ENCODE results near the gene MYLK.

The MYLK gene

DNA sequence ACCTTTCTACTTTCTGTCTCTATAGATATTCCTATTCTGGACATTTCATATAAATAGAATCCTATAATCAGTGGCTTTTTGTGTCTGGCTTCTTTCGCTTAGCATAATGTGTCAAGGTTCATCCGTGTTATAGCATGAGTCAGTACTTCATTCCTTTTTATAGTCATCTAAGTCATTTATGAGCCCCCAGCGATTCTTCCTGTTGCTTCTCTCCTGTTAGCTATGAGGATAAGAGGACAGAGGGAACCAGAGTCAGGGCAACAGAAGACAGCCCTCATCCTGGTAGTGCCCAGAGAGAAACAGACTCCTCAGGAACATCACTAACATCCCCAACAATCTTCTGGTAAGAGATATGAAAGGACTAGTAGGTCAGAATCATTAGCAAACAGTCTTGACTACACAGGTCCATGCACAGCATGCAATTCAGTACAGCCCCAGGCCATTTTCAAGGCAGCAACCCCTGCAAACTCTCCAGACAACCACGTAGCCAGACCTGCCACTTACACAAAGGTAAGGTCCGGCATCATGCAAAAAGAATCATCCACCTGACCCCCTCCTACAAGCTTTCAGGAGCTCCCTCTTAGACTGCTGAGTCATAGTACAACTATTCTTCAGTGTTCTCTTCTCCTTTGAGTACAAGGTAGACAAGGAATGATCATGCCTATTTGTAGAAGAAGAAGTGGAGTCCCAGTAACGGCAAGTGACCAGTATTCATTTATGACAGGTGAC, 91.5 kb downstream of the MYLK start:
- no peak for DNase-seq (ENCODE audit: low read depth)

DNA sequence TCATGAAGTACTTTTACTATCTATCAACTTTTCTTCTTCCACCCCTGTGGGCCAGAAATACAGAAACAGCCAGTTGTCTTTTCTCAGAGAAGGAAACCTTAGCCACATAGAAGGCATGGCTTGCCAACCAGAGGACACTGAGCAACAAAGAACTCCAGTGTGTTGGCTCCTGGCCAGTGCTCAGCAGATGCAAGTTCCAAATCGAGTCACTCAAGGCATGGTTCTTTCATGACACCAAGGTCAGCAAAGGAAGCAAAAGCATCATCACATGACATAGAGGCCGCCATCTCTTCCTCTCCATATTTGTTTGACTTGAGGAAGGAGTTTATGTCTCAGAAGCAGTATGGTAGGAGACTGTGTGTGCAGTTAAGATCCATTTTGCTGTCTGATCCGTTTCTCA, 92.2 kb downstream of the MYLK start:
- no peak for DNase-seq (ENCODE audit: low read depth)

DNA sequence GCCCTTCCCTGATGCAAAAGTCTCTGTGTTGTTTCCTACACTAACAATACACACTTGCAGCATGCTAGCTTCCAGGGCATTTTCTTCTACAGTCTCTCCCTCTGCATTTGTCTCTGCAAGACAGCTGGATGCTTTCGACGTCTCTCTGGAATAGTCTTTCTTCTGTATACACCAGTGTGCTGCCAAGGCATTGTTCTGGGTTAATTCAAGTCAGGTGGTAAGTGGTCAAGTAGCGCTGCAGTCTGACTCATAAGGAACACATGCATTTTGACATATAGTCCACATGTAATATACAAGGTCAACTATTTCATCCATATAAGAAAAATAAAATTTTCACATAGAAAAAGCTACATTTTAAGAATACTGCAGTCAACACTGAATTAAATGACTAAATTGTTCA, 92.7 kb downstream of the MYLK start:
- no peak for DNase-seq (ENCODE audit: low read depth)

DNA sequence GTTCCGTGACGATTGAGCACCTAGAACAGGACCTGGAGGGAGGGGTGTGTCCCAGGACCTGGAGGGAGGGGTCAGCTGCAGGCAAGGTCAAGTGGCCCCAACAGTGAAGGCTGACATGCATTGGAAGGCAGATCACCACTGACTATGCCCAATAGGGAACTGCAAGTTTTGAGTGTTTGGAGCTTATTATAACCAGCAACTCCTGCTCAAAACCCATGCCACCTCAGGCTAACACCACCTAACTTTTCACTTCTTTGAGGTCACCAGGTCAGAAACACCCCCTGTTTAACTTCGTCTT, 93.1 kb downstream of the MYLK start:
- DNase-seq (ENCODE audit: low read depth) = no peak

DNA sequence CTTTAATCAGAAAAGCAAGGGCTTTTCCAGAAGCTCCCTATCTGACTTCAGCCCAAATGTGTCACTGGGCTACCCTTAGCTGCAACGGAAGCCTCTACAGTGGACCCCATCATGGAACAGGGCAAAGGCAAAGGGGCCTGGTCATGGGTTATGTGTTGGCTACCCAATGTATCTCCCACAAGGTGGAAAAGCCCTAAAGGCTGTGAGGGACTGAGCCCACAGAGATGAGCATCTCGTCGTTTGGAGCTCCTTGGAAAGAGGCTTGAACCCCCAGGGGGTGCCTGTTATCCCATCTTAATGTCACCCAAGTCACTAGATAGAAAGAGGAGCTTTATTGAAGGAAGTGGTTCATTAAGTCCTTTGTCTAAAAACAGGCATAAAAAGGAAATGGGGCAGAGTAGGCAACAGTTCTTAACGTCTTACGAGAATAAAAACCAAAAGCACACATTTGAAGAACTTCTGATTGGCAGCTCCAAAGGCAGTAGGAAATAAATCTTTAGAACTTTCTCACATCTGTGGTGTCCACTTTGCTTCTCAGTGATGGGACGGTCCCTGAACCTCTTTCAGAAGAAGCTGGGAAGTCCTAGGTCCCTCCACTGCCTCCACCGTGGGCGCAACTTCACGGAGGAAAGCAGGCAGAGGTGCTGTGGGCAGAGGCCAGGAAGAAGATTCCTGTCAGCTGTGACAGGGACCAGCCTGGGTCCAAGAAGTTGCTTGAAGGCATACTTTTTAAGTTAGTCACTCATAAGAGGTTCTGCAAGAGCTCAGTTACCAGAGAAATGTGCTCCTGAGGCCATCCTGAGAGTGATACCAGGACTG, 93.7 kb downstream of the MYLK start:
- no peak for DNase-seq (ENCODE audit: low read depth)

DNA sequence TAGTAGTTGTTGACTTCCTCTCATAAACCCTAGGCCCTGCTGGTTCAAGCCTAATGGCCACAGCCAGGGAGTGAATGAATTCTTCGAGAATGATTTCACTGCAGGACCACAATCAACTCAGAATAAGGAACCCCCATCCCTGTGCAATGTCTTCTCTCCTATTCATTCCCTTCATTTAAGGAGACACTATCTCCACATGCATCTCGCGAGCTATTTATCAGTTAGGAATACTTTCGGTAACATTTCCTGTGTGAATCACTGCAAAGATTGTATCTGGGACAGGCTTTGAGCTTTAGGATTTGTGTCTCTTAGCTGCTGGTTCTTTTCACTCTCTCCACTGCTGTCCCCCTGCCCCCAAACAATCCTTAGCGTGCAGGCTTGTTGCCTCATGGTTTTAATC, 94.4 kb downstream of the MYLK start:
- no peak for DNase-seq (ENCODE audit: low read depth)

DNA sequence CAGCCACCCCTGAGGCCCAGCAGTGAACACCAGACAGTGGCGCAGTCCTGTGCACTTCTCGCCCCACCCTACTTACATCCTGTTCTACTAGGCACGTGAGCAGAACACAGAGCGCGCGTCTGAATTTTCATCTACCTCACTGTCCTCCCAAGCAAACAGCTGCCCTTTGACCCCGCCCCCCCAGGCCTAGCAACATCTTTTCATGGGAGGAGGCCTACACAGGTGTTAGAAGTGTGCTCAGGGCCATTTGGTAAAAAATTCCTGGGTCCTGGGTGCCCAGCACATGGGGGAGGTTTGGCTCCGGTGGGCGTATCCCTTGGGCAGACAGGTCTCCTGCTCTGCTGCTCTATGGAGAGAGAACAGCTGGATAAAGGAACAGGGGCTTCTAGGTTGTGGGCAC, 95.0 kb downstream of the MYLK start:
- no peak for DNase-seq (ENCODE audit: low read depth)

DNA sequence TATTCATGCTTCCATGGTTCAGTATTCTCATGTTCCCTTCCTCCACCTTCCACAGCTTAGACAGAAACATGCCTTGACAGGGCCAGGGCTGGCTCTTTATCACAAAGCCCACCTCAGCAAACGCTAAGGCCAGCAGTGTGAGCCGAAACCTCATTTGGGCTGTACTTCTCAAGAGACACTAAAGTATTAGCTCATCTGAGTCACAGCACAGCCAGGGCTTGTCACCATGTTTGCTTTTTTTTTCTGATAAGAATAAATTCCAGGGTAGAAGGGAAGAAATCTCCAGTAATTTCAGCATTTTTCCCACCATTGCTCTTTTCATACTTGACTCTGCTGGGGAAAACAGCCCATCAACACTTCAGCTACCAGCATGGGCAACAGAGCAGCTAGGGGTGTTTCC, 95.4 kb downstream of the MYLK start:
- no peak for DNase-seq (ENCODE audit: low read depth)

DNA sequence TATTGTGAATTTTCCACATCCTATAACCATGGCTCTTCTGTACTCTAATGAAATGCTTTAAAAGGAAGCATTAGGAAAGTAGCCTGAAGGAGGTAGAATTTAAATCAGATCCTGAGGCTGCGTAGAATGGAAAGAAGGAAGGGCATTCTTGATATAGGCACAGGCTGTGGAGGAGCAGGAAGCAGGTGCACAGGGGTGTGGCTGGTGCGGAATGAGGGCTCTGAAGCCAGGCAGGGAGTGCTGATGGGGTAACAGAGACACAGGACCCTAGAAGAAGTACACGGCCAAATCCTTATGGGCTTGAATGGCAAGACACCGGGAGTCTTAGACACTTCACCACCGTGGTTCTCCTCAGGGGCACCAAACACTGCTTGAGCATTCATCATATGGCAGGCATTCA, 97.0 kb downstream of the MYLK start:
- no peak for DNase-seq (ENCODE audit: low read depth)

DNA sequence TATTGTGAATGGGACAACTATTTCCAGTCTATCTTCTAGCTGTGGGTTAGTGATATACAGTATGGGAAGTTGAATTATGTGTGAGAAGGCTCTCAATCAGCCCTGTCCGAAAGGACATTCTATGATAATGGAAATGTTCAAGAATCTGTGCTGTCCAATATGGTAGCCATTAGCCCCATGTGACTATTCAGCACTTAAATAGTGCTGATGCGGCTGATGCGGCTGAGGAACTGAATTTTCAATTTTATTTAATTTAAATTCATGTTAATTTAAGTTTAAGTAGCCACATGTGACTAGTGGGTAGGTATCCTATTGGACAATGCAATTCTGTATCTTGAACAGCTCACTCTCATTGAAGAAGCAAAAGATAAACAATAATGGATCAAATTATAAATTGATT, 98.5 kb downstream of the MYLK start:
- DNase-seq (ENCODE audit: low read depth) = no peak

DNA sequence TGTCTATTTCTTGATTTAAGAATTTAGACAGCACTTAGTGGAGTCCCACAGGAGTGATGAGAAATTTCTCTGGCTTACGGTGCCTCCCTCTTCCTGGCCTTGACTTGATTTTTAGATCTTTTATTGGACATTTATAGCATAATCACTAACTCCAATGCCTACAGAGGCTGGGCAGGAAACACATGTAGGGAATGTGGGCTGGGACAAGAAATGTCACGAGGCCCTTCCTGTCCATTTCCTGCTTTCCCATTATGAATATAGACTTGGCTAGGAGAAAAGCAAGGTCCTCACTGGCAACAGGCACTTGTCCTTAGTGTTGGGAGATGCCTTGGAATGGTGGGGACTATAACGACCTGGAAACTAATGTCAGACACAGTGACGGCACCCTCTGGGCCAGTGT, 100.3 kb downstream of the MYLK start:
- no peak for DNase-seq (ENCODE audit: low read depth)

DNA sequence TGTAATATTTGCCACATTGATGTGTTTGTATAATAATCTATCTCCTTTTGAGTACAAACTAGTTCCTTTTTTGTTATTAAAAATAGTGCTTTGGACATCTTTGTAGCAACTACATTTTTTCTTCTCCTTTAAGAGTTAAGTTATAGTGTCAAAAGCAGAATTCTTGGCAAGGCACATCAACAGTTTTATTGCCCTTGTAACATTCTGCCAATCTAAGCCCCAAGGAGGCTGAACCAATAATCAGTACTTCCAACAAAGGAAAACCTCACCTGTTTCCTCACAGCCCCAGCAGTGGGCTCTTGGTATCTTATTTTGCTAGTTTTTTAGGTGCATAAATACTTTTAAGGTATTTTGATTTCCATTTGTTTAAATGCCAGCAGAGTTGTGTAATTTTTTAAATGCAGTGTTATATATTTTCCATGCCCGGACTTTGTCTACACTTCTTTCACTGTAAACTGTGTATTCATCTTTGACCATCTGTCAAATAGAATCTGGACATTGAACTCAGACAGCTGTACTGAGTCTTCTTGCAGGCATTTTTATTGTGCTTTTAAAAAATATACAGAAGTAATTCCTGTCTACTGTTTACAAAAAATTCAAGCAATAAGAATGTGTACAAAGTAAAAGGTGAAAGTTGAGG, 101.0 kb downstream of the MYLK start:
- no peak for DNase-seq (ENCODE audit: low read depth)

DNA sequence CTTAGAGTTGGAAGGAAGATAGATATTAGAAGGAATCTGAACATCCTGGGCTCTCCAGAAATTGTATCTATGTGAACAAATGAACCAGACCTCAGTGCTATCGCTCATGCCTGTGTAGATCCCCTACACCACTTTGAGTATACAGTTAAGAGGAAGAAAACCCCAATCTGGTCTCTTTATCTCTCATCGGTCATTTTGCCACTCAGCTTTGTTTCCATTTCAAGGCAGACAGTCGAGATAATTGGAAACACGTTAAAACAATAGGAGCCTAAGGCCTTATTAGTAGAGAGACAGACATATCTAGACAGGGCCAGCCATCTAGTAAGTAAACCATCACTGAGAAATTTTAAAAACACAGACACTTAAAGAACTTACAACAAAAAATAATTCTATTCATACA, 101.6 kb downstream of the MYLK start:
- no peak for DNase-seq (ENCODE audit: low read depth)

DNA sequence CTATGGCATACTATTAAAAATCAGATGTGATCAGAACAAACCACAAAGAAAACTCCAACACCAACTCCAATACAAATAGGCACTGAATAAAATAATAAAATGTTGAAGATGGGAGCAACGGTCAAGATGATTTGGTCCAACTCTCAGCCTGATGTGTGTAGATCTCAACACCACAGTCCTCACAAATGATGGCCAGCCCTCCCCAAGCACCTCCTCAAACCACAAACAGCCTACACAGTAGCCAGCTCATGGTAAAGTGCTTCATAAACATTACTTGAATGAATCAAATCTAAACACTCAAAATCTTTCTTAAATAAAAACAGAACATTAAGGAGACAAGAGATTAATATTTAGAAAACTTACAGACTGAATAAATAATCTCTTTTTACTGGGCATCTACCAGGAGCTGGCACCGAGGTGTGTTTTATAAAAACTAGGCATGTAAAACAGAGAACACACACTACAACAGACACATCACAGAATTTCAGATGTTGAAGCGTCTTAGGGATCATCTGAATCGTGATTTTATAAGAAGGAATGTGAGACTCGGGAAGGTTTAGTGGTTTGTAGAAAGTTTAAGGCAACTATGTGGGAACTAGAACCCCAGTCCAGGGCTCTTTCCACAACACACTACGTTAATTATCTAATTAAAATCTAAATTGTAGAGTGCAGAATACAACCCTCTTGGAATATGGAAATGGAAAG, 102.4 kb downstream of the MYLK start:
- no peak for DNase-seq (ENCODE audit: low read depth)

DNA sequence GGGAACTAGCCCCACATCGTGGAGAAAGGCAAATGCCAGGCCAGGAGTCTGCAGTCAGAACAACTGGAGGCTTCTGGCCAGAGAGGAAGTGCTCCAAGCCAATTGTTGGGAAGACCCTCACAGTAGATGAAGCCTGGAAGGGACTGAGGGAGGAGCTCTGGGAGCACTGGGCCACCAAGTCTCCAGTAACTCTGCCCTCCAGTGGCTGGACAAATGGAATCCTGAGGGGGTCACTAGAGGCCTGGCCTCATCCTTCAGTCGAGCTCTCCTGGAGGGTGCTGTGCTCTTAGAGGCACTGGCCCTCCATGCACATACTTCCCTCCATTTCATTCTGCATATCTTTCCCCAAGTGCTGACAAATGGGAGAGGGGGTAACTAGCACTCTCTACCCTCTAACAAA, 103.0 kb downstream of the MYLK start:
- DNase-seq (ENCODE audit: low read depth) = no peak

DNA sequence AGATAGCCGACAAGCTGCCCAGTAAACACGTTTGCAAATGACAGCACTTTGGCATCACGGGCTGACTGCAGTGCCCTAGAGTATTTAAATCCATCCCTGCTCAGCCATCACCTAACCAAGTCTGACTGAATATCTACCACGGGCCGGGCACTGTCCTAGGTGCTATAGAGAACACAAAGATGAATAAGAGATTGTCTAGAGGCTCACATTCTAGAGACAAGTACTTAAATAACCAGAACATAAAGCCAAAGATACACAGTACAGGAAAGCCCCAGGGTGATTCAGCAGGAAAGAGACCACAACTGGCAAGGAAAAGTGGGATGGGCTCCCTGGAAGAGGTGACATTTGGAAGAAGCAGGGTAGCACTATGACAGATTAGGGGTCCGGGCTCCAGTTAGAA, 103.5 kb downstream of the MYLK start:
- no peak for DNase-seq (ENCODE audit: low read depth)

DNA sequence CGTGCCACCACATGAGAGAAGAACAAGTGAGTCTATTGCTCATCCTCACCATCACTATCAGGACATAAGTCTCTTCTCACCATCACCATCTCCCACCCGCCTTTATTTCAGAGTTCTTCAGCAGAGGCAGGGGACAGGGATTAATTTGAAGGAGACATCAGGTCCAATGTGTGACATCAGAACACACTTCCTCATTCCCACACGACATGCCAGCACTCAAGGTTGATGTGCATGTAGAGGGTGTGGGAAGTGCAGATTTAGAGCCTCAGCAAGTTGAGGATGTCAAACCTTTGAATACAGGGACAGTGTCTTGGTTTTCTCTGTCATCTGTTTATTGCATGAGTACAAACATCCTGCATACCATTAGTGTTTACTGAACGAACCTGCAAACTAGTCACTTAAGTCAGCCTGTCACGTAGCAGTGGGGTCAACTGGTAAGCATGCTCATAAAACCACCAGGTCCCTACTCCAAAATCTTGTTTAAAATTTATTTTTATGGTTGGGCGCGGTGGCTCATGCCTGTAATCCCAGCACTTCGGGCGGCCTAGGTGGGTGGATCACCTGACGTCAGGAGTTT, 104.4 kb downstream of the MYLK start:
- no peak for DNase-seq (ENCODE audit: low read depth)

DNA sequence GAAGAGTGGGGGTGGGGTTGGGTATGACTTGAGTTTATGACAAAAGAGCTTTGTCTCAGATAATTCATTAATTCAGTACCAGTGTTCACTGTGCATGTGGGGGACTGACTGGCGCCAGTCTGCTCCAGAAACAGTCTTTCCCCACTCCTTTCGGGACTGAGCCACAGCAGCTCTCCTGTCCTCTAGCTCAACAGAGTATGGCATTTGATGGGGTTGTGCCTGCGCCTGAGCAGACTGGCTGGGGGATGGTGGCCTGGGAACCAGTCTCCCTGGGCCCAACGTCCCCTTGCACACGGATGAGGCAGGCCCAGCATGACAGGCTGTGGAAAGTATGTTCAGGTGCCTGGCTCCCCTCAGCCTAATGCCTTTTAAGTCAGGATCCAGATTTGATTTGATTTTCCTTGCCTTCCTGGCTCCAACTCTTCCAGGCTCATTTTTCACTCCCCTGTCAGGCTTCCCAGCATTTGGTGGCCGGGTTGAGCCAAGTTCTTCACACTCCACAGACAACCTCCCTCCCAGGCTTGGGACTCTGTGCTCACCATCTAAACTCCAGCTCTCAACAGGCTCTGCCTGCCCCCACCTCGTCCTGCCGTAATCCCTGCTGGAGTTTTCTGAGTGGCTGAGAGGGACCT, 105.0 kb downstream of the MYLK start:
- no peak for DNase-seq (ENCODE audit: low read depth)

DNA sequence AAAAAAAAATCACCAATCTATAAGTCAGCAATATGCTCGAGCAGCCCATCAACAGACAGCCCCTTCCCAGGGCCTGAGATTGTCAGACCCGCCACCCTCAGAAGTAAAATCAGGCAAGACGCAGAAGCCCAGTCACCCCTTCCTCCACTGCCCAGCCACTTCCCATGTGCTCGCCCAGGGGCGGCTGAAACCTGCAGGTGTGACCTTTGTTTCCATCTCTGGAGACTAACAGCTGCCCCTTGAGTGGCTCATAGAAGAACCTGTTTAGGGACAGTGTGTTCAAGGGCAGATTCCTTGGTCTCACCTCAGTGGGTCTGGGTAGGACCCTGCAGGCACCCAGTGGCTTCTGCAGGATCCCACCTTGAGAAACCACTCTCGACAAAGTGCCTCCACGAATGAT, 105.6 kb downstream of the MYLK start:
- DNase-seq (ENCODE audit: low read depth) = no peak

DNA sequence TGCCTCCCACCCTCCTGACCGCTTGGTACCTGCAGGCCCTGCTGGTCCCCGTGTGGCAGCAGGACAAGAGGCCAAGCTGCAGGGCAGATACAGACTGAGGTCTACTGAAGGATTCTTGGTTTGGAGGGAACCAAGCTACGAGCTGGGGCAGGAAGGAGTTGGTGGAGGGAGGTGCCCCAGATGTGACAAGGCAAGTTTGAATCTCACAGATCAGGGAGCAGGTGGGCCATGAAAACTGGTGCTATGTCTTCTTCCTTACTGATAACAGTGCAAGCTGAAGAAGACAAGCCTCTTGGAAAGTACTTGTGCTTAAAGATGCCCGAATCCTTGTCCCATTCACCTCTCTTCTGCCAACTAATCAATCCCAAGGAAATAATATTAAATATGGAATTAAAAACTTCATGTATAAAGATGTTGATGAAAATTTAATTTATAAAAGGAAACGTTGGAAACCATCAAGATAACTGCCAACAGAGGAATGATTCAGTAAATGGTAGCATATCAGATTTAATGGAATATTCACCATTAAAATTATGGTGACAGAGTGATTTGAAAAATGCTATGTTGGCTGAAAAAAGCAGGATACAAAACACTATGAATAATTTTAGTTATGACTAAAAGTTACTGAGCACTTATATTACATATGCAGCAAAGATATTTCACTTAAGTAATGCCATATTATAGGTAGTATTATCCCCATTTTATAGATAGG, 107.9 kb downstream of the MYLK start:
- no peak for DNase-seq (ENCODE audit: low read depth)

DNA sequence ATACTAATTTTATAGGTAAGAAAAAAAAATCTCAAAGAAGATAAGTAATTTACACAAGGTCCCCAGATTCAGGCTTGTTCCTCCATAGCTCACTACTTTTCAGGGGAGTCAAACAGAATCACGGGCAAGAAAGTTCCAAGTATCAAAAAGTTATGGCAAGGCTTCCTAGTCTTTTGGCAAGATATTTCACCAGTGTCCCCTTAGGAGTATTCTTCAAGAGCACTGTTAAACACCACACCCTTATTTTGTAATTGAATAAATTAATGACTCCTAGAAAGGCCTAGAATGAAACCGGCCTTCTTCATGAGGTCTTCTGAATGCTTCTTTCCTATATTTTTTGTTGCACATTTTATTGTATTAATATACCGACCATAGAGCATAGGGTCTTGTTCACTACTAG, 109.7 kb downstream of the MYLK start:
- no peak for DNase-seq (ENCODE audit: low read depth)
